Measurements from ENCODE around the gene ZKSCAN2.
A peak's percentile ranks its signal among the peaks of the same experiment; 100 is the strongest.

Gene ZKSCAN2

GRCh38 chr16:25224731-25225319 is 32.8 kb downstream of the ZKSCAN2 start:
- FAIRE-seq, result no peak

GRCh38 chr16:25223964-25224363 is 33.7 kb downstream of the ZKSCAN2 start:
- no peak for FAIRE-seq
- DNase-seq (ENCODE audit: insufficient read length, low spot score), result no peak

More at GRCh38 chr16:25224731-25225319, 32.8 kb downstream of the ZKSCAN2 start:
- DNase-seq (ENCODE audit: insufficient read length, low spot score), result no peak

- DNase-seq (ENCODE audit: insufficient read length, low spot score) (no peak), FAIRE-seq (no peak)
Observed at GRCh38 chr16:25222959-25223358, 34.7 kb downstream of the ZKSCAN2 start.

DNA sequence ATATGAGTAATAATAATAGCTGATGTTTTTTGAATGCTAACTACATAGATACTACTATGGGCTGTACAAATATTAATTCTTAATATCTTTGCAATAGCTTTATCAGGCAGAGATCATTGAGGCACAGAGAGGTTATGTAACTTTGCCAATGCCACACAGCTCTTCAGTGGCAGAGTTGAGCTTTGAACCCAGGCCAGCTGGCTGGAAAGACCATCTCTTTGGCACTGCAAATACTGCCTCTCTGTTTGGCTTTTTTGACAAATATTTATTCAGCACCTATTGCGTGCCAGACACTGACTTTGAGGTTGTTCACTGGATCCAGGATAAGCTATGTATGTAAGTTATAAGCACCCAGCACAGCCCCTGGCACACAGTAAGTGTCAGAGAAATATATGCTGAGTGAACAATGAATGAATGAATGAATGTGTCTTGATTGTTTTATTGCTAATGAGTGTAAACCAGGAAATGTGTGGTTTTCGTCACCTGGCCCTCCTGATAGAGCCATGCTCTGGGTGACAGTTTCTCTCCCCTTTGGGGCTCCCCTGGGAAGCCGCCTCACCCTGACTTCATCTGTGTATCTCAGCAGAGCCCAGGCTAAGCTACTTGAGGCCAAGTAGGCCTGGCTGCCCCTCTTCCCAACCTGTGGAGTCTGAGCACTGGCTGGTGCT is 38.4 kb downstream of the ZKSCAN2 start:
- no peak for DNase-seq (ENCODE audit: insufficient read length, low spot score)
- no peak for FAIRE-seq

GRCh38 chr16:25217921-25218320 is 39.7 kb downstream of the ZKSCAN2 start:
- no peak for FAIRE-seq
- DNase-seq (ENCODE audit: insufficient read length, low spot score), result no peak

- FAIRE-seq (no peak), DNase-seq (ENCODE audit: insufficient read length, low spot score) (no peak)
Observed at GRCh38 chr16:25217112-25217511, 40.5 kb downstream of the ZKSCAN2 start.

DNA sequence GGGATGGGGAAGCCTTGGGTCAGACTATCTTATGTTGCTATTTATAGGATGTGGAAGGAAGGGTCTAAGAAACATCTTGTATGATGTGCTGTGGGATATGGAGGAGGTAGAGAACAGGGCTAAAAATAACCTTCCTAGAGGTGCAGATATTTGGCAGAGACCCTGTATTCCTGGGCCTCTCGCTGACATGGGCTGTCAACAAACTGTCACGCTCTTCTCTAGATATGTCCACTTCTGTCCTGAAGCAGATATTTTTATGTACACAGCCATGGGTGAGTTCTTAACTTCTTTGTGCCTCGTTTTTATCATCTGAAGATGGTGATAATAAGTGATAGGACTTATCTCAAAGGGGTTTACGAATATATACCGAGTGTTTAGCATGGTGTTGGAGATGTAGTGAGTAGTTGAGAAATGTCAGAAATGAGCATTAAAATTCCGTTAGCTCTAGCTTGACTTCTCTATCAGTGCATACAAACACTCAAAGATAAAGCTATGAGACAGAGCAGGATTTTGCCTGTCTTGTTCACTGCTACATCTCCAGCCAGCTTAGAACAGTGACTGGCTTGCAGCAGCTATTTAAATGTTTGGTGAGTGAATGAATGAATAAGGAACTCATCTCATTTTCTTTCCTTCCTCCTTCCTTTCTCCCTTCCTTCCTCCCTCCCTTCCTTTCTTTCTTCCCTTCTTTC is 43.8 kb downstream of the ZKSCAN2 start:
- FAIRE-seq, result no peak
- no peak for DNase-seq (ENCODE audit: insufficient read length, low spot score)

GRCh38 chr16:25212636-25213035 is 45.0 kb downstream of the ZKSCAN2 start:
- FAIRE-seq, result no peak
- no peak for DNase-seq (ENCODE audit: insufficient read length, low spot score)

DNA sequence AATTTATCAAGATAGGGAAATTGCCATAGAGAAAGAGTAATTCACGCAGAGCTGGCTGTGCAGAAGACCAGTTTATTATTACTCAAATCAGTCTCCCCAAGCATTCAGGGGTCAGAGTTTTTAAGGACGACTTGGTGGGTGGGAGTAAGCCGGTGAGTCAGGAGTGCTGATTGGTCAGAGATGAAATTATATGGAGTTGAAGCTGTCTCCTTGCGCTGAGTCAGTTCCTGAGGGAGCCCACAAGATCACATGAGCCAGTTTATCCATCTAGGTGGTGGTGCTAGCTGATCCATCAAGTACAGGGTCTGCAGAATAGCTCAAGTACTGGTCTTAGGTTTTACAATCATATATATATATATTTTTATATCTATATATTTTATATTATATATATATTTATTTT is 46.9 kb downstream of the ZKSCAN2 start:
- FAIRE-seq, result no peak

GRCh38 chr16:25199457-25199856 is 58.2 kb downstream of the ZKSCAN2 start:
- no peak for DNase-seq (ENCODE audit: insufficient read length, low spot score)
- FAIRE-seq, result no peak

More for the DNA sequence above, 46.9 kb downstream of the ZKSCAN2 start:
- DNase-seq (ENCODE audit: insufficient read length, low spot score), result peak; percentile 30

- DNase-seq (ENCODE audit: insufficient read length, low spot score), result no peak
- no peak for FAIRE-seq
Observed at GRCh38 chr16:25198021-25198420, 59.6 kb downstream of the ZKSCAN2 start.

DNA sequence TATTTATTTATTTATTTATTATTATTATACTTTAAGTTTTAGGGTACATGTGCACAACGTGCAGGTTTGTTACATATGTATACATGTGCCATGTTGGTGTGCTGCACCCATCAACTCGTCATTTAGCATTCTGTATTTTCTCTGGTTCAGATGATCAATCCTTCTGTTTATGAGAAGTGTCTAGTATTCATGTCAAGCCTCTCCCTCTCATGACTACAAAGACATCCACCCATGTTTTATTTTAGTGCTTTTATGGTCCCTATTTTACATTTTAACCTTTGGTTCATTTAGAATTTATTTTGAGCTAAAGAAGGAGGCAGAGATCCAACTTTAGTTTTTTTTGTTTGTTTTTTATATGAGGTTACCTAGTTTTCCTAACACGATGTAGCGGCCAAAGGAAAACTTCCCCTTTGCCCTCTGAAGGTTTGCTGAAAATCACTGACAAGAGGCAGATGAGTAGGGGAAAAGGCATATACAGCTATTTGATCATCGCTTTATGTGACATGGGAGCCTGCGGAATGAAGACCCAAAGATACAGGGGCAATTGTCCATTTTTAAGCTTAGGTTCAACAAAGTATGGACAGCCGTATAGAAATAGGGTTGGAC is 63.3 kb downstream of the ZKSCAN2 start:
- FAIRE-seq (no peak), DNase-seq (ENCODE audit: insufficient read length, low spot score) (no peak)

DNA sequence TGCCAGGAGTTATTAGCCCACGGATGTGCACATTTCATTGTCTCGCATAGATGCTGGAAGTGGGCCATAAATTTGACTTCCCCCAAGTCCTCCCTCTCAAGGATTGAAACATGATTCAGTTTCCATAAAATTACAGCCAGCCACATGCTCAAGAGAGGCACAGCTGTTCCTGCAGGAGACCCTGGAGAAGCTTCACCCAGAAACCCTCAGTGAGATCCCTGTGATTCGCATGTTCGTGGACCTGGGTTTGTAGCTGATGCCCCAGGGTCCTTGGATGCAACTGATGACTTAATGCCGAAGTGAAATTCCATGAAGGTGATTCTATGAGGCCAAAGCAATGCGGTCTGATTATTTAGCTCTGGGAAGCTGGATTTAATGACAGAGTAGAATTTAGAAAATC is 65.5 kb downstream of the ZKSCAN2 start:
- DNase-seq (ENCODE audit: insufficient read length, low spot score) (peak; percentile 42), FAIRE-seq (no peak)

DNA sequence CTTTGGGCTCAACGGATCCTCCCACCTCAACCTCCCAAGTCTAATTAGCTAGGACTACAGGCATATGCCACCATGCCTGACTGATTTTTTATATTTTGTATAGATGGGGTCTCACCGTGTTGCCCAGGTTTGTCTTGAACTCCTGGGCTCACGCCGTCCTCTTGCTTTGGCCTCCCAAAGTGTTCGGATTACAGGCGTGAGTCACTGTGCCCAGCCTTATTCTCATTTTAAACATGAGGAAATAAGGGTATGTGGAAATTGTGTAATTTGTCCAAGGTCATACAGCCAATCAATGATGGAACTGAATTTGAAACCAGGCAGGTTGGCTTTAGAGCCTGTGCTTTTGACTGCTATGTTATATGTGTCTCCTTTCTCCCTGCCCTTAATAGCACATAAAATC is 68.3 kb downstream of the ZKSCAN2 start:
- DNase-seq (ENCODE audit: insufficient read length, low spot score) (no peak), FAIRE-seq (no peak)

DNA sequence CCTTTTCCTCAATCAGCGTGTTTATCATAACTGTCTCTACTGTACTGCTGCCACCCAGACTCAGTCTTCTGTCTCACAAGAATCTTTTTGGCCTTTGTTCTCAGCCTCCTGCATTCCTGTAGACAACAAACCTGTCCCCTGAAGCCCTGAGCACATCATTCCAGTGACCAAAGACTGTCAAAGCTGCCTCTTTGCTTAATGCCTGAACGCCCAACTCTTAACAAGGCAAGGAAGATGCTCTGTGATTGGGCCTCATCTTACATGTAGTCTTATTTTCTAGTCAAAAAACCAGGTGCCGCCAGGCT is 70.2 kb downstream of the ZKSCAN2 start:
- FAIRE-seq (no peak), DNase-seq (ENCODE audit: insufficient read length, low spot score) (no peak)

Measured in HTR-8/SVneo (cell line).